ENCODE measurements around the gene TMEM267. TPM values are rescaled to one million over a fixed set of nuclear protein-coding genes. Genes with fewer than 3 reads are reported as not detected.
"Not testable (repeated sequence)": the region's sequence is repeated elsewhere in the genome, so short reads cannot be mapped to it uniquely, and the experiment has no call there.

TMEM267 gene
- polyA plus RNA-seq, 6 donors from 2014 or later: 26.6 to 44.0 (median 28.6) TPM

- ATAC-seq (ENCODE audit: low read depth in 2 of 2) (no peak), DNase-seq (no peak)
- Mint-ChIP-seq H3K4me3 (no peak overlapping the region), H3K36me3 (peaks cover 0 to 10% of the 10 kb centered on the region in 2 donors), H3K27me3 (no peaks in the 10 kb centered on the region), H3K27ac (peak overlapping the region in 2 of 6 donors; percentile 7 to 30), H3K9me3 (peaks cover 2 to 11% (median 4%) of the 10 kb centered on the region in 7 donors), H3K4me1 (no peaks in the 10 kb centered on the region)
Measured at GRCh38 chr5:43432486-43433375, 50.9 kb downstream of the TMEM267 start.

DNA sequence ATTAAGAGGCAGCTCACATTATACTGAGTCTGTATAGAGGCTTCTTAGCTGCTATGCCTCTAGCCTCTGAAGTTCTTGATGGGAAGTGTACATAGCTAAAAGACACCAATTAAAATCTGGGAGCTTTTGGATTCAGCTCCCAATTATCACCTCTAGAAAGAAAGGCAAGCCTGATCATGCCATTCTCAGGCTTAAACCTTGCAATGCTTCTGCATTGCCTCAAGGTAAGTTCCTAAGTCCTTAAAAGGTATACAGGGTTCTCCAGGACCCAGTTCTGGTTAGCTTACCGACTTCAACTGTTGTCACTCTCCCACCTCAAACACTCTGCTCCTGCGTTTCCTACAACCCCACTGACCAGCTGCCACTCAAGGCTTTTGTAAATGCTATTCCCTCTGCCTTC, 54.0 kb downstream of the TMEM267 start:
- Mint-ChIP-seq H3K9me3 (no peaks in the 10 kb centered on the region), H3K27me3 (no peaks in the 10 kb centered on the region), H3K27ac (peak overlapping the region in 1 of 6 donors; percentile 25), H3K4me3 (no peak overlapping the region), H3K4me1 (no peaks in the 10 kb centered on the region), H3K36me3 (no peaks in the 10 kb centered on the region)
- ATAC-seq (ENCODE audit: low read depth in 2 of 2): no peak
- DNase-seq: no peak

- Mint-ChIP-seq H3K9me3 (no peaks in the 10 kb centered on the region), H3K27ac (no peak overlapping the region), H3K4me3 (no peak overlapping the region), H3K36me3 (no peaks in the 10 kb centered on the region), H3K27me3 (no peaks in the 10 kb centered on the region), H3K4me1 (no peaks in the 10 kb centered on the region)
- DNase-seq: no peak
- no peak for ATAC-seq (ENCODE audit: low read depth in 2 of 2)
Measured at GRCh38 chr5:43429016-43429415, 54.6 kb downstream of the TMEM267 start.

DNA sequence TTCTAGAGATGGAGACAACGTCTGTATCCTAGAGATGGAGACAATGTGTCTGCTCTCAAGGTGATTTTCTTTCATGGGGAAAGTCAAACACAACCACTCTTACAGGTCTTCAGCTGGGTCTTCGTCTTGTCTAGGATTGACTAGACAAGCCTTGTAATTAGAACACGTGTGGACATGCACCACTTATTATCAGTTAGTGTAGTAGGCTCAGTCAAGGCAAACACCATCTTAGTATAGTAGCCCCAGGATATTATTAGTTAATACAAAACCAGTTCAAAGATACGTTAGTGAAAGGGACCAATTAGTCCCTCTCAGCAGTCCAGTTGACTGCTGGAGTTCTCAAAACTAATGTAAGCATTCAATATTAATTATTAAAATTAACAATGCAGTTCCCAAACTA, 56.4 kb downstream of the TMEM267 start:
- no peak overlapping the region for H3K4me3 Mint-ChIP-seq
- H3K9me3 Mint-ChIP-seq: no peaks in the 10 kb centered on the region
- H3K36me3 Mint-ChIP-seq: no peaks in the 10 kb centered on the region
- no peaks in the 10 kb centered on the region for H3K4me1 Mint-ChIP-seq
- DNase-seq: no peak
- H3K27ac Mint-ChIP-seq: no peak overlapping the region
- no peaks in the 10 kb centered on the region for H3K27me3 Mint-ChIP-seq
- ATAC-seq (ENCODE audit: low read depth in 2 of 2): no peak

GRCh38 chr5:43425983-43426382, 57.7 kb downstream of the TMEM267 start:
- Mint-ChIP-seq H3K4me3 (no peak overlapping the region), H3K4me1 (no peaks in the 10 kb centered on the region), H3K27me3 (no peaks in the 10 kb centered on the region), H3K9me3 (no peaks in the 10 kb centered on the region), H3K36me3 (no peaks in the 10 kb centered on the region), H3K27ac (peak overlapping the region in 1 of 6 donors; percentile 74)
- no peak for DNase-seq
- ATAC-seq (ENCODE audit: low read depth in 2 of 2): no peak

- not testable (repeated sequence) for DNase-seq; H3K9me3 Mint-ChIP-seq; ATAC-seq (ENCODE audit: low read depth in 2 of 2); H3K36me3 Mint-ChIP-seq; H3K4me1 Mint-ChIP-seq; H3K4me3 Mint-ChIP-seq; H3K27ac Mint-ChIP-seq; H3K27me3 Mint-ChIP-seq
Measured at GRCh38 chr5:43423086-43423485, 60.6 kb downstream of the TMEM267 start.

DNA sequence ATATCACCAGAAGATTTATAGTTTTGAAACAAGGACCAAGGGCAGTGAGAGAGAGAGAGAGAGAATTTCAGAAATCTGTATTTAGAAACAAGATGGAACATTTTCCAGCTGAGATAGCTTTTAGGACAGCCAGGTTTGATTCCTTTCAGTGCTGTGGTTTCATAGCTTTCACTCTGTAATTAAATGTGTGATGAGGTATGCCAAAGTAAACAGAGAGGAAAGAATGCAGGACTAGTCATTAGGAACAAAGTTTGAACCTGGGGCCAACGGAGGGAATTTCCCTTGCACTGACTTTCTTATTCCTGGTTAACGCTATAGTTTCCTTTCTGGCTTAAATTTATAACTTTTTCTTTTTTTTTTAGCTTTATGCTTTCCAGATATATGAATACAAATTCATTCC, 61.5 kb downstream of the TMEM267 start:
- no peaks in the 10 kb centered on the region for H3K36me3 Mint-ChIP-seq
- H3K27me3 Mint-ChIP-seq: peaks cover 0 to 7% (median 0%) of the 10 kb centered on the region in 3 donors
- no peak overlapping the region for H3K27ac Mint-ChIP-seq
- peaks cover 0 to 3% (median 0%) of the 10 kb centered on the region in 3 donors for H3K4me1 Mint-ChIP-seq
- no peaks in the 10 kb centered on the region for H3K9me3 Mint-ChIP-seq
- DNase-seq (no peak), ATAC-seq (ENCODE audit: low read depth in 2 of 2) (no peak)
- no peak overlapping the region for H3K4me3 Mint-ChIP-seq

- DNase-seq (no peak), ATAC-seq (ENCODE audit: low read depth in 2 of 2) (no peak)
- Mint-ChIP-seq H3K9me3 (no peaks in the 10 kb centered on the region), H3K4me3 (no peak overlapping the region), H3K4me1 (peaks cover 0 to 3% (median 0%) of the 10 kb centered on the region in 3 donors), H3K36me3 (no peaks in the 10 kb centered on the region), H3K27ac (no peak overlapping the region), H3K27me3 (peaks cover 0 to 7% (median 0%) of the 10 kb centered on the region in 3 donors)
Measured at GRCh38 chr5:43421450-43422133, 62.1 kb downstream of the TMEM267 start.

DNA sequence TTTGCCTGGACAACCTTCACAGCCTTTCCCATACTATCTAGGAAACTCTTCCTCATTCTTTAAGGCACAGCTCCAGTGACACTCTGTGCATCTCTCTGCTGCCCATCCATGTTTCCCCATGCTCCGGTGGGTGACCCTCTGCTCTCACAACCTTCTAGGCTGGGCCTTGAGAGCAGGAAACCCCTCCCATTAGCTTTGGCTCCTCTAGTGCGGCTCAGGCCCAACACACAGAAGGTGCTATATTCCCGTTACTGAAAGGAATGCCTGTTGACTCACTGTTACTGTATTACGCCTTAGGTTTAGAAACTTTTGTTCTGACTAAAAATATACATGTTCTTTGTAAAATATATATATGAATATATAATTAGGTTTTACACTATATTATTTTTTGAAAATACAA, 63.4 kb downstream of the TMEM267 start:
- peaks cover 0 to 7% (median 0%) of the 10 kb centered on the region in 3 donors for H3K27me3 Mint-ChIP-seq
- H3K4me1 Mint-ChIP-seq: peaks cover 0 to 3% (median 0%) of the 10 kb centered on the region in 3 donors
- H3K36me3 Mint-ChIP-seq: no peaks in the 10 kb centered on the region
- H3K4me3 Mint-ChIP-seq: no peak overlapping the region
- H3K27ac Mint-ChIP-seq: no peak overlapping the region
- DNase-seq (no peak), ATAC-seq (ENCODE audit: low read depth in 2 of 2) (no peak)
- no peaks in the 10 kb centered on the region for H3K9me3 Mint-ChIP-seq

DNA sequence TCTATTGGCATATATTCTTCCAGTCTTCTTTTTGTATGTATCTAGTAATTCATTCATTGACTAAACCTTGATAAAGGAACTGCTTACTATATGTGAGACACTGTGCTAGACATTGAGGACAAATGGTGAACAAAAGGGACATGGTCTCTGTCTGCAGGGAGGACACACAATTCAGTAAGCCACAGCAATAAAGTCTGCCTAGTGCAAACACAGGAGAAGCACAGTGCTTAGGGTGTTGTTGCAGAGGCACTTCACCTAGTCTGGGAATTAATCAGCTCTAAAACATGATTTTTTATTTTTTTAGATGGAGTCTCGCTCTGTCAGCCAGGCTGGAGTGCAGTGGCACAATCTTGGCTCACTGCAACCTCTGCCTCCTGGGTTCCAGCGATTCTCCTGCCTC, 65.1 kb downstream of the TMEM267 start:
- no peaks in the 10 kb centered on the region for H3K36me3 Mint-ChIP-seq
- ATAC-seq (ENCODE audit: low read depth in 2 of 2) (no peak), DNase-seq (no peak)
- peaks cover 0 to 7% (median 0%) of the 10 kb centered on the region in 3 donors for H3K27me3 Mint-ChIP-seq
- H3K4me1 Mint-ChIP-seq: peaks cover 0 to 3% (median 0%) of the 10 kb centered on the region in 3 donors
- H3K27ac Mint-ChIP-seq: no peak overlapping the region
- H3K4me3 Mint-ChIP-seq: no peak overlapping the region
- no peaks in the 10 kb centered on the region for H3K9me3 Mint-ChIP-seq

DNA sequence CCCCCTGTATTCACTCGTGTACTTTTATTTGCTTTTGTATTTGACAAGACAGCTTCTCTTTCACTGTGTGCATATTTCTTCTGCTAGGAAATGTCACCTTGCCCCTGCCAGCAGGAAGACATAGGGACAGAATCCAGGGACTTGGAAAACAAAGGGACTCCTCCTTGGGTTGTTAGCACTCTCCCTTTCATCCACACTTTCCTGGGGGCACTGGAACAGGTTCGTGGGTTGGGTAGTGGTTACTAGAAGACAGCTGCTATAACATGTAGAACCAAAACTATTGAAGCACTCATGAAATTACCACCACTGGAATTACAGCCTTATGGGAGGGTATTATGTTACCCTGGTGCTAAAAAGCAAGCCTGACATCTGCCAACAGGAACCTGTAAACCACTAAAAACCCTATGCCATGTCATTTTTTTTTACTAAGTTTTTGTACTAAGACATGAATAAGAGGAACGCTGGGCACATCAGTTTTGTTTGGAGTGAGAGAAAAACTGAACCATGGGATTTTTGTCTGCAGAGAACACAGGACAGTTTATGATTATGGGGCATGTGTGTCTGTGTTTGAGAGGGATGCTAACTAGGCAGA, 66.8 kb downstream of the TMEM267 start:
- H3K27me3 Mint-ChIP-seq: peaks cover 0 to 7% (median 0%) of the 10 kb centered on the region in 3 donors
- H3K9me3 Mint-ChIP-seq: no peaks in the 10 kb centered on the region
- H3K36me3 Mint-ChIP-seq: no peaks in the 10 kb centered on the region
- DNase-seq (no peak), ATAC-seq (ENCODE audit: low read depth in 2 of 2) (no peak)
- no peak overlapping the region for H3K27ac Mint-ChIP-seq
- no peak overlapping the region for H3K4me3 Mint-ChIP-seq
- H3K4me1 Mint-ChIP-seq: peaks cover 0 to 3% (median 0%) of the 10 kb centered on the region in 3 donors

DNA sequence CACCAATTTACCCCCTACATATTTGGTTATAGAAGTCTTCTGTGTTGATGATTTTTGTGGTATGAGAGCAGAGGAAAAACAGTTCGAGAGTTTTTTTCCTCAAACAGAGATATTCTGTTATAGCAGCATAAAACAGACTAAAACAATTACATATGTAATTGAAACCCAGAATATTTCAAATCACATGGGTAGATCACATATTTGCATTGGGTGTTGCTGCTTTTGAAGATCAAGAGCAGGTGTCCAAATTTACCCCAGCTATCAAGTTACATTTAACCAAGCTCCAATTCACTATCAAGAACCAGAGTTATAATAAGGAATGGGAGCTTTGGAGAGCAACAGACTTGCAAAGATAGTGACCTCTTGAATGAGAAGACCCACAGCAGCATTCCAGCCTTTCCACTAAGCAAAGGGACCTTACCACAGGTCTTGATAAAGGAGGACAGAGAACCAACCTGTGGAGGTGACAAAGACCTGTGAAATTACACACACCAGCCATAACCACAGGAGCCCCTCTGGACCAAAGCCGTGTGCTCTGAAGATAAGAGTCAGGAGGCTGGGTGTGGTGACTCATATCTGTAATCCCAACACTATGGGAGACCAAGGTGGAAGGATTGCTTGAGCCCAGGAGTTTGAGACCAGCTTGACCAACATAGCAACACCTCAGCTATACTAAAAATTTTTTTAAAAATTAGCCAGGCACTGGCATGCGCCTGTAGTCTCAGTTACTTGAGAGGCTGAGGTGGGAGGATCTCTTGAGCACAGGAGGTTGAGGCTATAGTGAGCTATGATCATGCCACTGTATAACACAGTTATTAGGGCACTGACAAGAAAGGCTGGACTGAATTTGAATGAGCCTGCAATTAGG, 67.5 kb downstream of the TMEM267 start:
- ATAC-seq (ENCODE audit: low read depth in 2 of 2) (no peak), DNase-seq (no peak)
- H3K36me3 Mint-ChIP-seq: no peaks in the 10 kb centered on the region
- no peak overlapping the region for H3K27ac Mint-ChIP-seq
- peaks cover 0 to 3% (median 0%) of the 10 kb centered on the region in 3 donors for H3K4me1 Mint-ChIP-seq
- peaks cover 0 to 7% (median 0%) of the 10 kb centered on the region in 3 donors for H3K27me3 Mint-ChIP-seq
- H3K4me3 Mint-ChIP-seq: no peak overlapping the region
- H3K9me3 Mint-ChIP-seq: no peaks in the 10 kb centered on the region

- no peak for DNase-seq
- Mint-ChIP-seq H3K27me3 (no peaks in the 10 kb centered on the region), H3K9me3 (no peaks in the 10 kb centered on the region), H3K4me3 (no peak overlapping the region), H3K27ac (peak overlapping the region in 1 of 6 donors; percentile 37), H3K4me1 (no peaks in the 10 kb centered on the region), H3K36me3 (no peaks in the 10 kb centered on the region)
- ATAC-seq (ENCODE audit: low read depth in 2 of 2): no peak
Measured at GRCh38 chr5:43413966-43414365, 69.7 kb downstream of the TMEM267 start.
